ENCODE measurements around the gene ST6GALNAC1. TPM values are rescaled to one million over a fixed set of nuclear protein-coding genes. Genes with fewer than 3 reads are reported as not detected.

ST6GALNAC1 gene
- total and polyA plus RNA-seq, 9 donors, result 0.73 to 10.5 (median 3.7) TPM

DNA sequence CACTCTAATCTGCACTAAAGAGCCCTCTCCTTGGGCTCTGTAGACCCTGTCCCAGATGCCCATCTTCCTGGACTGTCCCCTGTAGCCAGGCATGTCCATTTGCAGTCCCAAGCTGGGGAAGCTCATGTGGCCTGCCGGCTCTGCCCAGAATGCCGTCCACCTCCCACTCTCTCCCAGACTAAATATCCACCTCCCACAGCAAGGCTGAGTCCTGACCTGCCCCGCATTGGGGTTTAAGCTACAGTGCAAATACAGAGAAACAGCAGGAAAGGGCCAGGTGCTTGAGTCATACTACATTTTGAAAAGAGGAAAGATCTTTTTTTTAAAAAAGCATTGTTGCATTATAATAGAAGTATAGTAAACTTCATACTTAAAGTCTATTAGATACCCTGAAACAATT, 60.9 kb downstream of the ST6GALNAC1 start:
- no peaks in the 10 kb centered on the region for H3K36me3 ChIP-seq
- peaks cover 7% of the 10 kb centered on the region for H3K4me1 ChIP-seq (ENCODE audit: insufficient read depth)
- DNase-seq, result no peak
- no peaks in the 10 kb centered on the region for H3K27me3 ChIP-seq
- no peak overlapping the region for H3K4me3 ChIP-seq
- WGBS, 3 donors, result 18 to 26% (median 18%) methylated on average over 3 of the region's 3 CpGs
- H3K9me3 ChIP-seq, result no peaks in the 10 kb centered on the region
- intact Hi-C loops (cut with DNase I), result no loop called here
- H3K27ac ChIP-seq, result no peak overlapping the region
- TF ChIP-seq POLR2A (IDR thresholded peaks at IDR 0.05) (no peak), EP300 (IDR thresholded peaks at IDR 0.05) (no peak)
- TF ChIP-seq, protein P1, sequence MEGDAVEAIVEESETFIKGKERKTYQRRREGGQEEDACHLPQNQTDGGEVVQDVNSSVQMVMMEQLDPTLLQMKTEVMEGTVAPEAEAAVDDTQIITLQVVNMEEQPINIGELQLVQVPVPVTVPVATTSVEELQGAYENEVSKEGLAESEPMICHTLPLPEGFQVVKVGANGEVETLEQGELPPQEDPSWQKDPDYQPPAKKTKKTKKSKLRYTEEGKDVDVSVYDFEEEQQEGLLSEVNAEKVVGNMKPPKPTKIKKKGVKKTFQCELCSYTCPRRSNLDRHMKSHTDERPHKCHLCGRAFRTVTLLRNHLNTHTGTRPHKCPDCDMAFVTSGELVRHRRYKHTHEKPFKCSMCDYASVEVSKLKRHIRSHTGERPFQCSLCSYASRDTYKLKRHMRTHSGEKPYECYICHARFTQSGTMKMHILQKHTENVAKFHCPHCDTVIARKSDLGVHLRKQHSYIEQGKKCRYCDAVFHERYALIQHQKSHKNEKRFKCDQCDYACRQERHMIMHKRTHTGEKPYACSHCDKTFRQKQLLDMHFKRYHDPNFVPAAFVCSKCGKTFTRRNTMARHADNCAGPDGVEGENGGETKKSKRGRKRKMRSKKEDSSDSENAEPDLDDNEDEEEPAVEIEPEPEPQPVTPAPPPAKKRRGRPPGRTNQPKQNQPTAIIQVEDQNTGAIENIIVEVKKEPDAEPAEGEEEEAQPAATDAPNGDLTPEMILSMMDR (IDR thresholded peaks at IDR 0.05), result no peak

DNA sequence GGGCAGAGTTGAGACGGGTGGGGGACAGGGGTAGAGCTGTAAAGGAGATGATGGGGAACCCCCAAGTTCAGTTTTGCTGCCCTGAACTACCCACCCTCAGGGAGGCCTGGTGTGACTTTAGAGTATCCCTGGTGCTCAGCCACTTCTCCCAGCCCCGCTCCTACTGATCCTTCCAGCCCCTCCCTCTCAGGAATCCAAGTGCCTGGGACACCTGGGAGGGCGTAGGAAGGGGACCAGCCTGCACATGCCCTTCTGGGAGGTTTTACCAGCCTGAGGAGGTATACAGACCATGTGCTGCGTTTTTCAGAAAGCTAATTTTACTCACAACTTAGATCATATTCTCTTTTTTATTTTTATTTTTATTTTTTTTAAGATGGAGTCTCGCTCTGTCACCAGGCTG, 62.0 kb downstream of the ST6GALNAC1 start:
- intact Hi-C loops (cut with DNase I), result no loop called here
- TF ChIP-seq, protein P1 (IDR thresholded peaks at IDR 0.05), result no peak
- Histone ChIP-seq H3K27ac (no peak overlapping the region), H3K36me3 (no peaks in the 10 kb centered on the region), H3K27me3 (no peaks in the 10 kb centered on the region), H3K9me3 (no peaks in the 10 kb centered on the region), H3K4me1 (ENCODE audit: insufficient read depth) (peaks cover 7% of the 10 kb centered on the region), H3K4me3 (no peak overlapping the region)
- 84 to 91% (median 88%) methylated on average over 5 of the region's 5 CpGs for WGBS, 3 donors
- DNase-seq, result no peak

DNA sequence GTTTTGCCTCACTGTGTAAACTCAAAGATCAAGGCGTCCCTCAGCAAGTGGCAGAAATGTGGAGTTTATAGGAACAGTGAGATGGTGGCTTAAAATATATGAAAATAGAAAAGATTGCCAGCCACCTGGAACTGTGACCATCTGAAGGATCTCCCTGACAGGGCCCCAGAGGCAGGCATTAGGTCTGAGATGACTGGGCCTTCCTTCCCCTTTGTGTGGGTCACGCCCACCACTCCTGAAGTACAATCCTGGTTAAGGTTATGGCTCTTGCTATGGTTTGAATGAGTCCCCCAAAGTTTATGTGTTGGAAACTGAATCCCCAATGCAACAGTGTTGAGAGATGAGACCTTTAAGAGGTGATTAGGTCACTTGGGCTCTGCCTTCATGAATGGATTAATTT, 64.3 kb downstream of the ST6GALNAC1 start:
- DNase-seq, result no peak
- no peaks in the 10 kb centered on the region for H3K4me1 ChIP-seq (ENCODE audit: insufficient read depth)
- no peaks in the 10 kb centered on the region for H3K36me3 ChIP-seq
- no peak overlapping the region for H3K27ac ChIP-seq
- H3K4me3 ChIP-seq, result no peak overlapping the region
- no peaks in the 10 kb centered on the region for H3K27me3 ChIP-seq
- TF ChIP-seq, protein P1 (IDR thresholded peaks at IDR 0.05), result no peak
- TF ChIP-seq EP300 (IDR thresholded peaks at IDR 0.05), result no peak
- no peak for TF ChIP-seq POLR2A (IDR thresholded peaks at IDR 0.05)
- 80 to 100% (median 96%) methylated on average over 2 of the region's 2 CpGs for WGBS, 3 donors
- no peaks in the 10 kb centered on the region for H3K9me3 ChIP-seq
- intact Hi-C loops (cut with DNase I), result no loop called here

DNA sequence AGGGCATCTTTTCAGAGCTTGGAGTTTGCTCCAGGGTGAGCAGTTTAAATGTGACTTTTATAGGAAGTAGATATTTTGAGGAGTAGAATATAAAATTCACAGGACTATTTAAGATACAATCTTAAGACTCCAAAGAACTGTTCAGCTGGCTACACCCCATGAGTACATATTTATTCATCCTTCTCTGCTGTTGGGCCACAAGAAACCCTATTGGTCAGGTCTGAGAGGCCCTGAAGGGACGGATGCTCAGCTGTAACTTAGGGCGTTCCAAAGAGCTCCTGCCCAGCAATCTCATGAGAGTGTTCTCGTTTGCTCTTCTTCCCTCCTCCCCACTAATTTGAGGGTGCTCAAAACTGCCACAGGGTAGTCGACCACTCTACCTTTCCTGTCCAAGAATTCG, 65.2 kb downstream of the ST6GALNAC1 start:
- intact Hi-C loops (cut with DNase I), result no loop called here
- H3K4me3 ChIP-seq, result no peak overlapping the region
- no peaks in the 10 kb centered on the region for H3K9me3 ChIP-seq
- WGBS, 3 donors, result 72 to 85% (median 74%) methylated on average over 5 of the region's 5 CpGs
- no peaks in the 10 kb centered on the region for H3K36me3 ChIP-seq
- no peak overlapping the region for H3K27ac ChIP-seq
- no peak for DNase-seq
- no peak for TF ChIP-seq EP300 (IDR thresholded peaks at IDR 0.05)
- TF ChIP-seq, protein P1 (IDR thresholded peaks at IDR 0.05), result no peak
- no peaks in the 10 kb centered on the region for H3K4me1 ChIP-seq (ENCODE audit: insufficient read depth)
- no peaks in the 10 kb centered on the region for H3K27me3 ChIP-seq

DNA sequence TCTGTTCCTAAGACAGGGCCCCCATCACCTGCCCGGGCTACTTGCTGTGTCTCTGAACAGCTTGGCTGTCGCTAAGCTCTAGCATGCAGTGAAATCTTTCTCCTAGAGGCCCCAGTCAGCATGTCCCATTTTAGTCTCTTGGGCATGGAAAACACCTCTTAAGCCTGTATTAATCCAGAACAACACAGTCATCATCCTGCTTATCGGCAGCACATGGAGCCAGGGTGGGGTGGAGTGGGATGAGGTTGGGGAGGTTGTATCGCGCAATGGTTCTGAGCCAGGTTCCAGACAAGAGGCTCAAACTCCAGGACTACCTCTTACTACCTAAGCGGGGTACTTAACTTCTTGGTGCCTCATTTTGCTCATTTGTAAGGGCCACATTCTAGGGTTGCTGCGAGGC, 65.7 kb downstream of the ST6GALNAC1 start:
- no peaks in the 10 kb centered on the region for H3K9me3 ChIP-seq
- no peaks in the 10 kb centered on the region for H3K4me1 ChIP-seq (ENCODE audit: insufficient read depth)
- no peak for DNase-seq
- intact Hi-C loops (cut with DNase I), result no loop called here
- H3K27me3 ChIP-seq, result no peaks in the 10 kb centered on the region
- no peak overlapping the region for H3K4me3 ChIP-seq
- TF ChIP-seq, protein P1 (IDR thresholded peaks at IDR 0.05), result no peak
- TF ChIP-seq EP300 (IDR thresholded peaks at IDR 0.05) (no peak), POLR2A (IDR thresholded peaks at IDR 0.05) (no peak)
- H3K36me3 ChIP-seq, result no peaks in the 10 kb centered on the region
- WGBS, 3 donors, result 91 to 95% (median 93%) methylated on average over 7 of the region's 7 CpGs
- no peak overlapping the region for H3K27ac ChIP-seq

Measured in ovary (tissue), 9 donors.